C4-2B (cell line): ENCODE measurements around the gene TTC12.

Source experiments
- ZFX ChIP-seq: fragments of 450-650 bp; IDR thresholded peaks from 2 replicates; pipeline ENCODE4 v1.6.1; 2017
- TF ChIP-seq, protein P1 (sequence below): fragments of 450-650 bp; conservative IDR thresholded peaks from 2 replicates; pipeline ENCODE4 v1.5.1; 2017; ENCODE audit warnings: mild to moderate bottlenecking

DNA sequence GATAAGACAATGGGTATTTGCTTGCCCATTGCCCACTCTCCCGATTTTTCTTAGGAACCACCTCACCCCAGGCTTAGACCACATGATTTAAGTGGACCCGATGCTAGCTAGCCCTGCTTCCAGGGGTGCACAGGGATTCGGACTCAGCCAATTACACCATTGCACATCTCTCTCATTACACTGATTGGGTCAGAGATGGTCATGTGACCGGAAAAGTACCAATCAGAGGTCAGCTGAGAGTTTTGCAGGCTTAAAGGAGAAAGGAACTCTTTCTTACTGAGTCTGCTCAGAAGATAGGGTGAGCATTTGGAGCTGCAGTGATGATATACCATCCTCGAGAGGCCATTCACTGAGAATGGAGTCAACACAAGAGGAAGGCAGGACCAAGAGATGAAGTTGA lies 61.0 kb downstream of the TTC12 start:
- TF ChIP-seq, protein P1, sequence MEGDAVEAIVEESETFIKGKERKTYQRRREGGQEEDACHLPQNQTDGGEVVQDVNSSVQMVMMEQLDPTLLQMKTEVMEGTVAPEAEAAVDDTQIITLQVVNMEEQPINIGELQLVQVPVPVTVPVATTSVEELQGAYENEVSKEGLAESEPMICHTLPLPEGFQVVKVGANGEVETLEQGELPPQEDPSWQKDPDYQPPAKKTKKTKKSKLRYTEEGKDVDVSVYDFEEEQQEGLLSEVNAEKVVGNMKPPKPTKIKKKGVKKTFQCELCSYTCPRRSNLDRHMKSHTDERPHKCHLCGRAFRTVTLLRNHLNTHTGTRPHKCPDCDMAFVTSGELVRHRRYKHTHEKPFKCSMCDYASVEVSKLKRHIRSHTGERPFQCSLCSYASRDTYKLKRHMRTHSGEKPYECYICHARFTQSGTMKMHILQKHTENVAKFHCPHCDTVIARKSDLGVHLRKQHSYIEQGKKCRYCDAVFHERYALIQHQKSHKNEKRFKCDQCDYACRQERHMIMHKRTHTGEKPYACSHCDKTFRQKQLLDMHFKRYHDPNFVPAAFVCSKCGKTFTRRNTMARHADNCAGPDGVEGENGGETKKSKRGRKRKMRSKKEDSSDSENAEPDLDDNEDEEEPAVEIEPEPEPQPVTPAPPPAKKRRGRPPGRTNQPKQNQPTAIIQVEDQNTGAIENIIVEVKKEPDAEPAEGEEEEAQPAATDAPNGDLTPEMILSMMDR: no peak
- no peak for TF ChIP-seq ZFX
